GM23248 (cell line): ENCODE measurements around the gene SERPINI2. TPM values are rescaled to one million over a fixed set of nuclear protein-coding genes. Genes with fewer than 3 reads are reported as not detected.

Experiments
- DNase-seq: peaks from one replicate; pipeline ENCODE4 v3.0.0-alpha.2; 2015
- H2AFZ ChIP-seq: fragments of 200-600 bp; sonication (generic); 2 replicates; pipeline ENCODE4 v1.6.1; 2016; ENCODE audit warnings: antibody characterized with exemption
- H3F3A ChIP-seq: fragments of 200-600 bp; sonication (generic); 2 replicates; pipeline ENCODE4 v1.6.1; 2016; ENCODE audit warnings: mild to moderate bottlenecking, antibody characterized with exemption, mixed run types; ENCODE audit not compliant: insufficient read depth
- H3K27ac ChIP-seq: fragments of 200-600 bp; sonication (generic); 2 replicates; pipeline ENCODE4 v1.5.1; 2016; ENCODE audit warnings: mild to moderate bottlenecking
- H3K27me3 ChIP-seq: fragments of 200-600 bp; sonication (generic); replicated peaks from 2 replicates; pipeline ENCODE4 v1.6.1; 2016; ENCODE audit warnings: mild to moderate bottlenecking; ENCODE audit not compliant: insufficient read depth
- H3K36me3 ChIP-seq: fragments of 200-600 bp; sonication (generic); 2 replicates; pipeline ENCODE4 v1.6.1; 2016; ENCODE audit warnings: low read depth, mild to moderate bottlenecking
- H3K4me1 ChIP-seq: fragments of 200-600 bp; sonication (generic); 2 replicates; pipeline ENCODE4 v1.6.1; 2016; ENCODE audit warnings: mild to moderate bottlenecking; ENCODE audit not compliant: insufficient read depth
- H3K4me2 ChIP-seq: fragments of 200-600 bp; sonication (generic); one replicate; pipeline ENCODE4 v1.6.1; 2016; ENCODE audit warnings: mild to moderate bottlenecking; ENCODE audit not compliant: unreplicated experiment
- H3K4me3 ChIP-seq: fragments of 200-600 bp; sonication (generic); 2 replicates; pipeline ENCODE4 v1.5.1; 2016; ENCODE audit warnings: mild to moderate bottlenecking
- H3K79me2 ChIP-seq: fragments of 200-600 bp; sonication (generic); 2 replicates; pipeline ENCODE4 v1.6.1; 2016; ENCODE audit warnings: mild to moderate bottlenecking; ENCODE audit not compliant: insufficient read depth
- H3K9ac ChIP-seq: fragments of 200-600 bp; sonication (generic); 2 replicates; pipeline ENCODE4 v1.6.1; 2016; ENCODE audit warnings: mild to moderate bottlenecking
- H3K9me2 ChIP-seq: fragments of 200-600 bp; sonication (generic); 2 replicates; pipeline ENCODE4 v1.6.1; 2016; ENCODE audit warnings: mixed run types, mild to moderate bottlenecking, moderate library complexity; ENCODE audit not compliant: insufficient read depth
- H3K9me3 ChIP-seq: fragments of 200-600 bp; sonication (generic); one replicate; pipeline ENCODE4 v1.6.1; 2017; ENCODE audit warnings: low read depth
- H4K20me1 ChIP-seq: fragments of 200-600 bp; sonication (generic); 2 replicates; pipeline ENCODE4 v1.6.0; 2016; ENCODE audit not compliant: insufficient read depth
- EZH2 ChIP-seq: fragments of 200-600 bp; sonication (generic); IDR thresholded peaks from 2 replicates; pipeline ENCODE4 v1.6.1; 2018; ENCODE audit warnings: antibody characterized with exemption, mild to moderate bottlenecking; ENCODE audit not compliant: insufficient read depth, poor library complexity, severe bottlenecking
- EZH2phosphoT487 ChIP-seq: fragments of 200-600 bp; sonication (generic); IDR thresholded peaks from 2 replicates; pipeline ENCODE4 v1.6.1; 2018; ENCODE audit warnings: antibody characterized with exemption, moderate library complexity, mild to moderate bottlenecking, low read depth; ENCODE audit not compliant: insufficient read depth
- WGBS, 2 experiments: methylation state at CpG; one replicate each; pipeline ENCODE4 v1.1.6; 2015 to 2017; ENCODE audit warnings: low lambda C conversion rate in 2 of 2, low coverage in 1 of 2; ENCODE audit errors: missing lambda C conversion rate in 2 of 2; 5-methylcytosine and 5-hydroxymethylcytosine counted together
- in situ Hi-C: fragments of 300-500 bp; cut with MboI; formaldehyde crosslinking; loops from 2 replicates; pipeline ENCODE4 v1.15.0; 2020
- polyA plus RNA-seq: library from polyadenylated mRNA; unstranded; fragments of >200 nt; fragmentation: Nextera tagmentation; extraction: Ambion mirVana; gene quantifications from 2 replicates; pipeline ENCODE4 v1.2.1, GENCODE V29; 2016
- total RNA-seq: library from RNA; depleted of rRNA; stranded (reverse); fragments of >200 nt; shearing (Covaris generic); gene quantifications from 2 replicates; pipeline ENCODE4 v1.2.3, GENCODE V29; 2014

Gene SERPINI2
- total and polyA plus RNA-seq, 2 experiments from 2014 or later: not detected

- no peaks in the 10 kb centered on the region for H3K9me2 ChIP-seq
- no peaks in the 10 kb centered on the region for H3K27me3 ChIP-seq
- no peak overlapping the region for H3K27ac ChIP-seq
- TF ChIP-seq EZH2: no peak
- no peak for TF ChIP-seq EZH2phosphoT487
- H3F3A ChIP-seq: no peaks in the 10 kb centered on the region
- no peak overlapping the region for H2AFZ ChIP-seq
- DNase-seq: no peak
- H3K9me3 ChIP-seq: peaks cover 4% of the 10 kb centered on the region
- H3K36me3 ChIP-seq: no peaks in the 10 kb centered on the region
- no peak overlapping the region for H3K4me3 ChIP-seq
- no peaks in the 10 kb centered on the region for H3K4me1 ChIP-seq
- in situ Hi-C loops: no loop called here
- H3K79me2 ChIP-seq: no peaks in the 10 kb centered on the region
- H3K9ac ChIP-seq: no peak overlapping the region
- no peaks in the 10 kb centered on the region for H4K20me1 ChIP-seq
- no peak overlapping the region for H3K4me2 ChIP-seq
- WGBS, 2 experiments: 18 to 21% methylated on average over 6 of the region's 6 CpGs
Measured at GRCh38 chr3:167456157-167456799, 17.6 kb downstream of the SERPINI2 start.

- Histone ChIP-seq H3F3A (no peaks in the 10 kb centered on the region), H3K9me3 (no peaks in the 10 kb centered on the region), H3K4me2 (no peak overlapping the region), H3K36me3 (no peaks in the 10 kb centered on the region), H3K4me3 (no peak overlapping the region), H3K27ac (no peak overlapping the region), H3K9me2 (no peaks in the 10 kb centered on the region), H3K79me2 (no peaks in the 10 kb centered on the region), H3K9ac (no peak overlapping the region), H3K27me3 (no peaks in the 10 kb centered on the region), H4K20me1 (no peaks in the 10 kb centered on the region), H2AFZ (no peak overlapping the region), H3K4me1 (no peaks in the 10 kb centered on the region)
- WGBS, 2 experiments: 4 to 9% methylated on average over 2 of the region's 2 CpGs
- in situ Hi-C loops: no loop called here
- no peak for TF ChIP-seq EZH2
- no peak for TF ChIP-seq EZH2phosphoT487
- no peak for DNase-seq
Measured at GRCh38 chr3:167453815-167454214, 20.0 kb downstream of the SERPINI2 start.

- Histone ChIP-seq H3K36me3 (no peaks in the 10 kb centered on the region), H3K9me3 (no peaks in the 10 kb centered on the region), H4K20me1 (no peaks in the 10 kb centered on the region), H3K4me3 (no peak overlapping the region), H3F3A (no peaks in the 10 kb centered on the region), H3K4me2 (no peak overlapping the region), H3K9ac (no peak overlapping the region), H3K4me1 (no peaks in the 10 kb centered on the region), H3K79me2 (no peaks in the 10 kb centered on the region), H3K27ac (no peak overlapping the region), H3K9me2 (no peaks in the 10 kb centered on the region), H2AFZ (no peak overlapping the region), H3K27me3 (no peaks in the 10 kb centered on the region)
- in situ Hi-C loops: no loop called here
- no peak for DNase-seq
- 7 to 20% methylated on average over 1 of the region's 1 CpG for WGBS, 2 experiments
- no peak for TF ChIP-seq EZH2
- TF ChIP-seq EZH2phosphoT487: no peak
Measured at GRCh38 chr3:167451282-167451681, 22.6 kb downstream of the SERPINI2 start.

- Histone ChIP-seq H3F3A (no peaks in the 10 kb centered on the region), H3K9me2 (no peaks in the 10 kb centered on the region), H3K9me3 (no peaks in the 10 kb centered on the region), H3K4me3 (no peak overlapping the region), H4K20me1 (no peaks in the 10 kb centered on the region), H3K27ac (no peak overlapping the region), H3K4me1 (no peaks in the 10 kb centered on the region), H3K79me2 (no peaks in the 10 kb centered on the region), H2AFZ (no peak overlapping the region), H3K4me2 (no peak overlapping the region), H3K27me3 (no peaks in the 10 kb centered on the region), H3K36me3 (no peaks in the 10 kb centered on the region), H3K9ac (no peak overlapping the region)
- TF ChIP-seq EZH2 (no peak), EZH2phosphoT487 (no peak)
- in situ Hi-C loops: no loop called here
- no peak for DNase-seq
- 21 to 36% methylated on average over 2 of the region's 2 CpGs for WGBS, 2 experiments
Measured at GRCh38 chr3:167450675-167451074, 23.2 kb downstream of the SERPINI2 start.

- 29 to 31% methylated on average over 5 of the region's 5 CpGs for WGBS, 2 experiments
- Histone ChIP-seq H3K4me2 (no peak overlapping the region), H3K27me3 (no peaks in the 10 kb centered on the region), H3K9me2 (no peaks in the 10 kb centered on the region), H3K27ac (no peak overlapping the region), H3K4me3 (no peak overlapping the region), H4K20me1 (no peaks in the 10 kb centered on the region), H3K79me2 (no peaks in the 10 kb centered on the region), H2AFZ (no peak overlapping the region), H3K9me3 (no peaks in the 10 kb centered on the region), H3K9ac (no peak overlapping the region), H3F3A (no peaks in the 10 kb centered on the region), H3K36me3 (no peaks in the 10 kb centered on the region), H3K4me1 (no peaks in the 10 kb centered on the region)
- DNase-seq: no peak
- in situ Hi-C loops: no loop called here
- TF ChIP-seq EZH2 (no peak), EZH2phosphoT487 (no peak)
Measured at GRCh38 chr3:167450195-167450594, 23.6 kb downstream of the SERPINI2 start.
